GM18498 (cell line): ENCODE results near the gene MAMLD1.

Experiments used
- ATAC-seq: cut with Tn5 transposase; IDR thresholded peaks from one replicate; pipeline ENCODE4 v1.9.1; 2021; ENCODE audit warnings: mild to moderate bottlenecking, moderate library complexity; ENCODE audit not compliant: unreplicated experiment

MAMLD1 gene

GRCh38 chrX:150352114-150352513, 11.0 kb upstream of the MAMLD1 start:
- ATAC-seq: no peak

- ATAC-seq: no peak
Measured at GRCh38 chrX:150352581-150352980, 10.5 kb upstream of the MAMLD1 start.

- no peak for ATAC-seq
Measured at GRCh38 chrX:150355913-150356312, 7.2 kb upstream of the MAMLD1 start.

GRCh38 chrX:150357790-150358189, 5.3 kb upstream of the MAMLD1 start:
- no peak for ATAC-seq

- no peak for ATAC-seq
Measured at GRCh38 chrX:150358651-150359050, 4.5 kb upstream of the MAMLD1 start.

GRCh38 chrX:150360331-150360730, 2.8 kb upstream of the MAMLD1 start:
- no peak for ATAC-seq

- ATAC-seq: no peak
Measured at GRCh38 chrX:150361070-150361776, 1.9 kb upstream of the MAMLD1 start.

GRCh38 chrX:150361777-150362351, 1.3 kb upstream of the MAMLD1 start:
- ATAC-seq: no peak

- no peak for ATAC-seq
Measured at GRCh38 chrX:150363561-150364346, 637 bp downstream of the MAMLD1 start.

GRCh38 chrX:150364347-150365050, 1.4 kb downstream of the MAMLD1 start:
- no peak for ATAC-seq

GRCh38 chrX:150365051-150365989, 2.2 kb downstream of the MAMLD1 start:
- no peak for ATAC-seq

GRCh38 chrX:150365990-150366911, 3.1 kb downstream of the MAMLD1 start:
- no peak for ATAC-seq

- ATAC-seq: no peak
Measured at GRCh38 chrX:150366951-150367545, 3.9 kb downstream of the MAMLD1 start.

GRCh38 chrX:150370589-150371312, 7.6 kb downstream of the MAMLD1 start:
- ATAC-seq: no peak

- no peak for ATAC-seq
Measured at GRCh38 chrX:150371877-150372276, 8.8 kb downstream of the MAMLD1 start.

GRCh38 chrX:150372280-150372679, 9.2 kb downstream of the MAMLD1 start:
- no peak for ATAC-seq

GRCh38 chrX:150372756-150373155, 9.6 kb downstream of the MAMLD1 start:
- no peak for ATAC-seq

- ATAC-seq: no peak
Measured at GRCh38 chrX:150375243-150375770, 12.2 kb downstream of the MAMLD1 start.
